Progenitor cell of endocrine pancreas (in vitro differentiated cells): Measurements from ENCODE around the gene GNAS-AS1. TPM values are rescaled to one million over a fixed set of nuclear protein-coding genes. Genes with fewer than 3 reads are reported as not detected.

Source experiments
- DNase-seq: peaks from one replicate; pipeline ENCODE4 v3.0.0; 2021; ENCODE audit warnings: low spot score; ENCODE audit not compliant: unreplicated experiment
- H3K27ac Mint-ChIP-seq: 2 replicates; pipeline ENCODE4 v1.8.0; 2021; ENCODE audit warnings: mild to moderate bottlenecking, moderate library complexity, mixed read lengths
- H3K27me3 Mint-ChIP-seq: 2 replicates; pipeline ENCODE4 v1.8.0; 2021; ENCODE audit warnings: mixed read lengths
- H3K36me3 Mint-ChIP-seq: 2 replicates; pipeline ENCODE4 v1.8.0; 2022; ENCODE audit warnings: mixed read lengths; ENCODE audit not compliant: insufficient read depth
- H3K4me1 Mint-ChIP-seq: 2 replicates; pipeline ENCODE4 v1.8.0; 2021; ENCODE audit warnings: low read depth, mixed read lengths
- H3K4me3 Mint-ChIP-seq: 2 replicates; pipeline ENCODE4 v1.8.0; 2021; ENCODE audit warnings: low read depth, mild to moderate bottlenecking, moderate library complexity, mixed read lengths
- H3K9me3 Mint-ChIP-seq: 2 replicates; pipeline ENCODE4 v1.8.0; 2021; ENCODE audit warnings: low read depth, mixed read lengths
- CTCF ChIP-seq: fragments of 200-600 bp; sonication (generic); IDR thresholded peaks from one replicate; pipeline ENCODE4 v1.5.0; 2021; ENCODE audit warnings: antibody characterized with exemption, mild to moderate bottlenecking; ENCODE audit not compliant: unreplicated experiment
- total RNA-seq: library from RNA; stranded (reverse); gene quantifications from 2 replicates; pipeline ENCODE4 v1.2.1, GENCODE V29; 2021

Gene GNAS-AS1
- total RNA-seq, 1 donor from 2014 or later, result 4.3 TPM

DNA sequence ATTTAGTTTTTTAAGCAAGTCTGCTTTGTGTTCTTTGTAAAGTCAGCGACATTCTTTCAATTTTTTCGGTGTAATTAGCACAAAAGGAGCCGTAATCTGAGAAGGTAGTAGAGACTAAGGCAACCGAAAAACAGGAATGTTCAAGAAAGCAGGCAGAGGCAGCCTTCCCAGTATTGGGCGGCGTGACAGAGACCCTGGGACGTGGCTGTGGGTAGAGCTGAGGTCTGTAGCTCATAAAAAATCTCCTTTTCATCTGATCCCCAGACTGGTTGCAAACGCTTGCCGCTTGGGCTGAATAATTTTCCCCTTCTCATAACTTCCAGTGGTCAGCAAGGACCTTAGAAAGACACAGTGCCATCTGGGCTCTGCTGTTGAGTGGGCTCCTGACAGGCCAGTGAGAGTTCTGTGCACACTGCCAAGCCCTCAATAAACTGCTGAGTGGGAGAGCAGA lies 32.6 kb upstream of the GNAS-AS1 start:
- Mint-ChIP-seq H3K4me1 (peaks cover 34% of the 10 kb centered on the region), H3K27me3 (peaks cover 2% of the 10 kb centered on the region), H3K36me3 (peaks cover 7% of the 10 kb centered on the region), H3K9me3 (peaks cover 2% of the 10 kb centered on the region), H3K27ac (peak overlapping the region; percentile 70), H3K4me3 (no peak overlapping the region)
- TF ChIP-seq CTCF, result no peak
- no peak for DNase-seq

DNA sequence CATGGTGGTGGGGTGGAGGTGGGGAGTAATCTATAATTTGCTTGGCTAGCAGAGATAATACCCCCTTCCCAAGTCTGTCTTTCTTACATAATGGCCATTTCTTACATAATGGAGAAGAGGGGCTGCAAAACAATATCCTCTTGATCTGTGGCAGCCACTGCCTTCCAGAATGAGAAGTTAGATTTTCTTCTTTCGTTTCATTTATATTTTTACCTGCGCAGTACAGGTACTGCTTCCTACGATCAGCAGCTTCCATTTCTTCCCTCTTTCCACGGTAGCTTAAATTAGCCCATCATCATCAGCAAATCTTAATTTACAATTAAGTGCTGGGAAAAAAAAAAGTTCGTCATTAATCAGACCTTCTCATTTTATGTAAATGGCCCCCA lies 32.0 kb upstream of the GNAS-AS1 start:
- Mint-ChIP-seq H3K36me3 (peaks cover 7% of the 10 kb centered on the region), H3K27ac (peak overlapping the region; percentile 22), H3K4me3 (no peak overlapping the region), H3K27me3 (peaks cover 5% of the 10 kb centered on the region), H3K4me1 (peaks cover 33% of the 10 kb centered on the region), H3K9me3 (peaks cover 2% of the 10 kb centered on the region)
- no peak for TF ChIP-seq CTCF
- no peak for DNase-seq

- H3K9me3 Mint-ChIP-seq, result peaks cover 2% of the 10 kb centered on the region
- H3K36me3 Mint-ChIP-seq, result peaks cover 6% of the 10 kb centered on the region
- no peak for TF ChIP-seq CTCF
- H3K27me3 Mint-ChIP-seq, result peaks cover 13% of the 10 kb centered on the region
- H3K27ac Mint-ChIP-seq, result no peak overlapping the region
- DNase-seq, result no peak
- H3K4me3 Mint-ChIP-seq, result no peak overlapping the region
- peaks cover 39% of the 10 kb centered on the region for H3K4me1 Mint-ChIP-seq
These were observed 30.5 kb upstream of the GNAS-AS1 start for GRCh38 chr20:58880994-58881752.

- H3K27ac Mint-ChIP-seq, result no peak overlapping the region
These were observed 29.7 kb upstream of the GNAS-AS1 start for GRCh38 chr20:58880441-58880840.

GRCh38 chr20:58878399-58878798 lies 27.7 kb upstream of the GNAS-AS1 start:
- no peak for TF ChIP-seq CTCF
- H3K4me1 Mint-ChIP-seq, result peaks cover 36% of the 10 kb centered on the region
- H3K9me3 Mint-ChIP-seq, result no peaks in the 10 kb centered on the region
- no peak for DNase-seq
- no peak overlapping the region for H3K27ac Mint-ChIP-seq
- peaks cover 2% of the 10 kb centered on the region for H3K36me3 Mint-ChIP-seq
- no peak overlapping the region for H3K4me3 Mint-ChIP-seq
- peaks cover 13% of the 10 kb centered on the region for H3K27me3 Mint-ChIP-seq

More at GRCh38 chr20:58880441-58880840, 29.7 kb upstream of the GNAS-AS1 start:
- H3K4me3 Mint-ChIP-seq, result no peak overlapping the region
- peaks cover 13% of the 10 kb centered on the region for H3K27me3 Mint-ChIP-seq
- no peak for TF ChIP-seq CTCF
- H3K4me1 Mint-ChIP-seq, result peaks cover 39% of the 10 kb centered on the region
- no peaks in the 10 kb centered on the region for H3K9me3 Mint-ChIP-seq
- DNase-seq, result no peak
- peaks cover 3% of the 10 kb centered on the region for H3K36me3 Mint-ChIP-seq
